SU-DHL-6 (cell line): Measurements from ENCODE around the gene GPR142.
A peak's percentile ranks its signal among the peaks of the same experiment; 100 is the strongest.

Experiments used
- H2AFZ ChIP-seq: fragments of 200-600 bp; sonication (generic); 2 replicates; pipeline ENCODE4 v1.6.1; 2014; ENCODE audit warnings: low read depth, mild to moderate bottlenecking, moderate library complexity, mixed read lengths, antibody characterized with exemption, low read length; ENCODE audit not compliant: severe bottlenecking
- H3F3A ChIP-seq: fragments of 200-600 bp; shearing (Covaris generic); 2 replicates; pipeline ENCODE4 v1.6.0; 2016; ENCODE audit warnings: antibody characterized with exemption, mild to moderate bottlenecking; ENCODE audit not compliant: insufficient read depth
- H3K27ac ChIP-seq: fragments of 200-600 bp; sonication (generic); 2 replicates; pipeline ENCODE4 v1.5.1; 2016; ENCODE audit warnings: low read depth, mild to moderate bottlenecking, low read length, moderate library complexity, mixed read lengths
- H3K27me3 ChIP-seq: fragments of 200-600 bp; sonication (generic), shearing (Covaris generic); 2 replicates; pipeline ENCODE4 v1.6.0; 2014; ENCODE audit warnings: mild to moderate bottlenecking, low read length
- H3K36me3 ChIP-seq: fragments of 200-600 bp; sonication (generic); 2 replicates; pipeline ENCODE4 v1.6.1; 2014; ENCODE audit warnings: mild to moderate bottlenecking, low read length, mixed read lengths
- H3K4me2 ChIP-seq: fragments of 300-600, 200-600 bp; shearing (Covaris generic), sonication (generic); 2 replicates; pipeline ENCODE4 v1.6.0; 2014; ENCODE audit warnings: low read length, low read depth, mild to moderate bottlenecking; ENCODE audit not compliant: poor library complexity, severe bottlenecking
- H3K4me3 ChIP-seq: fragments of 200-600 bp; sonication (generic); 2 replicates; pipeline ENCODE4 v1.5.1; 2014; ENCODE audit warnings: antibody characterized with exemption, low read length, mild to moderate bottlenecking, mixed read lengths; ENCODE audit not compliant: insufficient read depth, poor library complexity, severe bottlenecking
- H3K79me2 ChIP-seq: fragments of 200-600 bp; sonication (generic); 2 replicates; pipeline ENCODE4 v1.6.1; 2014; ENCODE audit warnings: mild to moderate bottlenecking, low read length, moderate library complexity; ENCODE audit not compliant: insufficient read depth
- H3K9ac ChIP-seq: fragments of 200-600 bp; sonication (generic); 2 replicates; pipeline ENCODE4 v1.7.0; 2014; ENCODE audit warnings: mild to moderate bottlenecking, low read length
- H3K9me2 ChIP-seq: fragments of 200-600 bp; sonication (generic); replicated peaks from 2 replicates; pipeline ENCODE4 v1.6.1; 2014; ENCODE audit warnings: low read length; ENCODE audit not compliant: insufficient read depth
- H3K9me3 ChIP-seq: fragments of 200-600 bp; sonication (generic); 2 replicates; pipeline ENCODE4 v1.6.1; 2014; ENCODE audit warnings: low read length, mixed read lengths; ENCODE audit not compliant: insufficient read depth
- H4K20me1 ChIP-seq: fragments of 200-600 bp; sonication (generic); 2 replicates; pipeline ENCODE4 v1.6.1; 2014; ENCODE audit warnings: low read depth, mild to moderate bottlenecking, antibody characterized with exemption, low read length, moderate library complexity, mixed read lengths
- EZH2phosphoT487 ChIP-seq: fragments of 200-600 bp; sonication (generic), shearing (Covaris generic); conservative IDR thresholded peaks from 2 replicates; pipeline ENCODE4 v1.6.1; 2018; ENCODE audit warnings: mild to moderate bottlenecking, antibody characterized with exemption, low read length, moderate library complexity, mixed read lengths
- TF ChIP-seq, protein P1 (sequence below): fragments of 200-600 bp; sonication (generic); IDR thresholded peaks from one replicate; pipeline ENCODE4 v1.5.1; 2017; ENCODE audit warnings: antibody characterized with exemption, mild to moderate bottlenecking, low read length, moderate library complexity; ENCODE audit not compliant: insufficient read depth, poor library complexity, severe bottlenecking

Gene GPR142

DNA sequence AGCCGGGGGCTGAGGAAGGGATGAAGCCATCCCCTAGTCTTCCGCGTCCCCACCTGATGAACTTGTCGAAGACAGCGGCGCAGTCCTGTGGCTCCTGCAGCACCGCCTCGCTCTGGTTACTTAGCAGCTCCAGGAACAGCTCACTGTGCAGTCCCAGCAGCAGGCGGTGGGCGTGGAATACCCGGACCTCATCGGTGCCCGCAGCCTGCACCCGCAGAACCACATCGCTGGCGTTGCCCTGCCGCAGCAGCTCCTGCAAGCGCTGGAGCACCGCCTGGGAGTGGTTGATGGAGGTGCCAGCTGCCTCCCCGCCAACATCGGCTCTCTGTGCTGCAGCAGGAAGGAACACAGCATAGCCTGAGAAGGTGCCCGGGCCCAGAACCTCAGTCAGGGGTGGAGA is 7.4 kb upstream of the GPR142 start:
- TF ChIP-seq, protein P1, sequence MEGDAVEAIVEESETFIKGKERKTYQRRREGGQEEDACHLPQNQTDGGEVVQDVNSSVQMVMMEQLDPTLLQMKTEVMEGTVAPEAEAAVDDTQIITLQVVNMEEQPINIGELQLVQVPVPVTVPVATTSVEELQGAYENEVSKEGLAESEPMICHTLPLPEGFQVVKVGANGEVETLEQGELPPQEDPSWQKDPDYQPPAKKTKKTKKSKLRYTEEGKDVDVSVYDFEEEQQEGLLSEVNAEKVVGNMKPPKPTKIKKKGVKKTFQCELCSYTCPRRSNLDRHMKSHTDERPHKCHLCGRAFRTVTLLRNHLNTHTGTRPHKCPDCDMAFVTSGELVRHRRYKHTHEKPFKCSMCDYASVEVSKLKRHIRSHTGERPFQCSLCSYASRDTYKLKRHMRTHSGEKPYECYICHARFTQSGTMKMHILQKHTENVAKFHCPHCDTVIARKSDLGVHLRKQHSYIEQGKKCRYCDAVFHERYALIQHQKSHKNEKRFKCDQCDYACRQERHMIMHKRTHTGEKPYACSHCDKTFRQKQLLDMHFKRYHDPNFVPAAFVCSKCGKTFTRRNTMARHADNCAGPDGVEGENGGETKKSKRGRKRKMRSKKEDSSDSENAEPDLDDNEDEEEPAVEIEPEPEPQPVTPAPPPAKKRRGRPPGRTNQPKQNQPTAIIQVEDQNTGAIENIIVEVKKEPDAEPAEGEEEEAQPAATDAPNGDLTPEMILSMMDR: no peak
- TF ChIP-seq EZH2phosphoT487: no peak
- H2AFZ ChIP-seq: no peak overlapping the region
- H3K79me2 ChIP-seq: no peaks in the 10 kb centered on the region

DNA sequence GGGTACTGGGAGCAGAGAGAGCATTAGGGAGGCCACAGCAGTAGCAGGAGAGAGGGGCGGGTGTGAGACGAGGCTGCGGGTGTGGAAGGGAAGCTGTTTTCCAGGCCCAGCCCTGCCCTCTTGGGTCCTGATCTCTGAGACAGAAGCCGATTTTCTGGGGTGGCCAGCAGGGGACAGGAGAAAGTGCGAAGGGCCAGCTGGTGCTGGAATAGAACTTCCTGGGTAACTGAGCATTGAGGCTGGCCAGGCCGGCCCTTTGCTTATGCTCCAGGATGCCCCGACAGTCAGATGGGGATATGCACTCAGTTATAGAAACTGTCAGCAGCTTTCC is 6.4 kb upstream of the GPR142 start:
- Histone ChIP-seq H3K79me2 (no peaks in the 10 kb centered on the region), H4K20me1 (no peaks in the 10 kb centered on the region), H3F3A (no peaks in the 10 kb centered on the region), H3K27ac (no peak overlapping the region), H3K9ac (no peak overlapping the region), H3K4me2 (no peak overlapping the region), H3K9me2 (no peaks in the 10 kb centered on the region), H2AFZ (no peak overlapping the region), H3K36me3 (no peaks in the 10 kb centered on the region), H3K27me3 (no peaks in the 10 kb centered on the region), H3K4me3 (no peak overlapping the region), H3K9me3 (no peaks in the 10 kb centered on the region)
- no peak for TF ChIP-seq EZH2phosphoT487
- TF ChIP-seq, protein P1: no peak

More for the DNA sequence above, 7.4 kb upstream of the GPR142 start:
- Histone ChIP-seq H3K27me3 (no peaks in the 10 kb centered on the region), H3K27ac (no peak overlapping the region), H3F3A (no peaks in the 10 kb centered on the region), H3K9me3 (no peaks in the 10 kb centered on the region), H3K9ac (no peak overlapping the region), H4K20me1 (no peaks in the 10 kb centered on the region), H3K9me2 (no peaks in the 10 kb centered on the region), H3K4me3 (no peak overlapping the region), H3K36me3 (no peaks in the 10 kb centered on the region), H3K4me2 (no peak overlapping the region)

DNA sequence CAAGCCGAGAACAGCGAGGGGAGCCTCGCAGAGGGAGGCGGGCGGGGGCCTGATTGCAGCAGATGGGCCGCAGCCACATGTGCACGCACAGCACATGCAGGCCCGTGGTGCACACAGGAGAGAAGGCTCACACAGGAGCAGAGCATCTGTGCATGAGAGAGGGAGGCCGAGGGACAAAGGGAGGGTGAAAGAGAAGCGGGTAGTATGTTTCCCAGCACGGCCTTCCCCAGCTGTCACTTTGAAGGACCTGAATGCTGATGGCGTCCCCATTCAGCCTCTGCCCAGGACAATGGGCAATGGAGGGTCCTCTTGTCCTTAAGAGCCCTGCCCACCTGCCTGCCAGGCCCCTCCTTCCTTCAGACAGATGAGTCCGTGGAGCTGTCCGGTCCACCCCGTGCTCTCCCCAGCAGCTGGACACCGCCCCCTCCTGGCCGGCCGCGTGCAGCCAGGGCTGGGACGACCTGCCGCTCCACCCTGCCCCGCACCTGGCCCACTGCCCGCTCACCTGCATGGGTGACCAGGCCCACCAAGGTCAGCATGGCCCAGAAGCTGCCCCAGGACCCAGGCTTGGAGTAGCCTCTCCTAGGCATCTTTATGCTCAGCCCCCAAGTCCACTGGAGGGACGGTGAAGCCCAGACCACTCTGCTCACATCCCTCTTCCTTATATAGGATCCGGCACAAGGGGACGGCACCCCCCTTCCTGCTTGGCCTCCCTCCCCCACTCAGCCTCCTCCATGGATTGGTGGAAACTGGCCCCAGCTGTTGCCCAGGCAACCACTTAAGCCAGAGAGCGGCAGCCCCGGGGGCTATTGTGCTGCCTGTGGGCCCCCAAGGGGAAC is 5.9 kb upstream of the GPR142 start, which contains the start of gene BTBD17:
BTBD17 (minus strand) TSS at position 639 of the 839 bp plus-strand sequence; CDS start at position 590, 49 bp downstream.
- Histone ChIP-seq H2AFZ (no peak within 1 kb of the TSS), H3K4me3 (no peak within 1 kb of the TSS), H4K20me1 (no peaks in the 10 kb centered on the region), H3K9ac (no peak within 1 kb of the TSS), H3K79me2 (no peaks in the 10 kb centered on the region), H3F3A (no peaks in the 10 kb centered on the region), H3K36me3 (no peaks in the 10 kb centered on the region), H3K27ac (no peak within 1 kb of the TSS), H3K4me2 (no peak within 1 kb of the TSS), H3K9me2 (no peaks in the 10 kb centered on the region), H3K9me3 (no peaks in the 10 kb centered on the region), H3K27me3 (no peaks in the 10 kb centered on the region)
- TF ChIP-seq, protein P1: peak; percentile 31
- TF ChIP-seq EZH2phosphoT487: no peak
